ENCODE measurements around the gene HFE. TPM values are rescaled to one million over a fixed set of nuclear protein-coding genes. Genes with fewer than 3 reads are reported as not detected.
"Not testable (repeated sequence)": the region's sequence is repeated elsewhere in the genome, so short reads cannot be mapped to it uniquely, and the experiment has no call there.

The HFE gene, protein sequence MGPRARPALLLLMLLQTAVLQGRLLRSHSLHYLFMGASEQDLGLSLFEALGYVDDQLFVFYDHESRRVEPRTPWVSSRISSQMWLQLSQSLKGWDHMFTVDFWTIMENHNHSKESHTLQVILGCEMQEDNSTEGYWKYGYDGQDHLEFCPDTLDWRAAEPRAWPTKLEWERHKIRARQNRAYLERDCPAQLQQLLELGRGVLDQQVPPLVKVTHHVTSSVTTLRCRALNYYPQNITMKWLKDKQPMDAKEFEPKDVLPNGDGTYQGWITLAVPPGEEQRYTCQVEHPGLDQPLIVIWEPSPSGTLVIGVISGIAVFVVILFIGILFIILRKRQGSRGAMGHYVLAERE
- 13.5 TPM for total RNA-seq
- long read RNA-seq, full-length matches to known transcripts = 9 of 17 reads
- long read RNA-seq, partial matches to known transcripts = 3 of 17 reads
- long read RNA-seq, other reads (novel, unspliced or antisense) = 5 of 17 reads

DNA sequence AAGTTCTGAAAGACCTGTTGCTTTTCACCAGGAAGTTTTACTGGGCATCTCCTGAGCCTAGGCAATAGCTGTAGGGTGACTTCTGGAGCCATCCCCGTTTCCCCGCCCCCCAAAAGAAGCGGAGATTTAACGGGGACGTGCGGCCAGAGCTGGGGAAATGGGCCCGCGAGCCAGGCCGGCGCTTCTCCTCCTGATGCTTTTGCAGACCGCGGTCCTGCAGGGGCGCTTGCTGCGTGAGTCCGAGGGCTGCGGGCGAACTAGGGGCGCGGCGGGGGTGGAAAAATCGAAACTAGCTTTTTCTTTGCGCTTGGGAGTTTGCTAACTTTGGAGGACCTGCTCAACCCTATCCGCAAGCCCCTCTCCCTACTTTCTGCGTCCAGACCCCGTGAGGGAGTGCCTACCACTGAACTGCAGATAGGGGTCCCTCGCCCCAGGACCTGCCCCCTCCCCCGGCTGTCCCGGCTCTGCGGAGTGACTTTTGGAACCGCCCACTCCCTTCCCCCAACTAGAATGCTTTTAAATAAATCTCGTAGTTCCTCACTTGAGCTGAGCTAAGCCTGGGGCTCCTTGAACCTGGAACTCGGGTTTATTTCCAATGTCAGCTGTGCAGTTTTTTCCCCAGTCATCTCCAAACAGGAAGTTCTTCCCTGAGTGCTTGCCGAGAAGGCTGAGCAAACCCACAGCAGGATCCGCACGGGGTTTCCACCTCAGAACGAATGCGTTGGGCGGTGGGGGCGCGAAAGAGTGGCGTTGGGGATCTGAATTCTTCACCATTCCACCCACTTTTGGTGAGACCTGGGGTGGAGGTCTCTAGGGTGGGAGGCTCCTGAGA is at the start of gene HFE:
HFE (plus strand) TSS at position 146 of the 832 bp plus-strand sequence; CDS start at position 158, 12 bp downstream.
- DNase-seq (ENCODE audit: low spot score) = no peak

DNA sequence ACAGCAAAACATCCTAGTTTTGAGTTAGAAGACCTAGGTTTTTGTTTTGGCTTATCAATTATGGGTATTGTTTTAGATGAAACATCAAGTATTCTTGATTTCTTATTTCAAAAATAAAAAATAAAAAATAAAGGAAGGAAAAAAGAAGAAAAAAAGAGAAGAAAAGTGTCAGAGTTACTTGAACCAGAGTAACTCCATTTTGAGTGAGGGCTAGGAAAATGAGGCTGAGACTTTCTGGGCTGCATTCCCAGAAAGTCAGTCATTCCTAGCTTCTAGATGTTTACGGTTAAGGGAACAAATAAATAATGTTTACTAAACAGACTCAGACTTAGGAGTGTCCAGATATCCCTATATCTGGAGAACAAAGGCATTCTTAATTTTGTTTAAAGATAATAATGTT is 45.3 kb upstream of the HFE start:
- DNase-seq (ENCODE audit: low spot score) = no peak

DNA sequence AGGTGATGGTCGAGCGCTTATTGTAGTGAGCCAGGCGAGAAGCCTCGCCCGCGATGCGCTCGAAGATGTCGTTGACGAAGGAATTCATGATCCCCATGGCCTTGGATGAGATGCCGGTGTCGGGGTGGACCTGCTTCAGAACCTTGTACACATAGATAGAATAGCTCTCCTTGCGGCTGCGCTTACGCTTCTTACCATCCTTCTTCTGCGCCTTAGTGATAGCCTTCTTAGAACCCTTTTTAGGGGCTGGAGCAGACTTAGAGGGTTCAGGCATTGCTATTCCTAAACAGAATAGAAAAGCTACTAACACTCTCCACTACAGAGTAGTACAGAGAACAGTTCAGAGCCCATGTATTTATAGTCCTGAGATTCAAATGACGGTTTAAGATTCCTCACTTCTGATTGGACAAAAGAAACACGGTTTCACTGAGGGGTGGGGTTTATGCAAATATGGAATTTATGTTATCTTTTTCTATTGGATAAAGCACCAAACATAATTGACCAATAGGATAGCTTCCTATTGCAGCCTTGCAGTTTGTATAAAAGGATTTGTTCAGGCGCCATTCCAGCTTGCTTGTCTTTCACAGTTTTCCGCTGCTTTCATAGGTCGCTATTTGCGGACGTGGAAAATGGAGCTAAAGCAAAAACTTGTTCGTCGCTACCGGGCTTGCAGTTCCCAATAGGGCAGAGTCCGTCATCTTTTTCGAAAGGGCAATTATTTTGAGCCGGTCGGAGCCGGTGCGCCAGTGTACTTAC is 43.7 kb upstream of the HFE start:
- DNase-seq (ENCODE audit: low spot score) = no peak

DNA sequence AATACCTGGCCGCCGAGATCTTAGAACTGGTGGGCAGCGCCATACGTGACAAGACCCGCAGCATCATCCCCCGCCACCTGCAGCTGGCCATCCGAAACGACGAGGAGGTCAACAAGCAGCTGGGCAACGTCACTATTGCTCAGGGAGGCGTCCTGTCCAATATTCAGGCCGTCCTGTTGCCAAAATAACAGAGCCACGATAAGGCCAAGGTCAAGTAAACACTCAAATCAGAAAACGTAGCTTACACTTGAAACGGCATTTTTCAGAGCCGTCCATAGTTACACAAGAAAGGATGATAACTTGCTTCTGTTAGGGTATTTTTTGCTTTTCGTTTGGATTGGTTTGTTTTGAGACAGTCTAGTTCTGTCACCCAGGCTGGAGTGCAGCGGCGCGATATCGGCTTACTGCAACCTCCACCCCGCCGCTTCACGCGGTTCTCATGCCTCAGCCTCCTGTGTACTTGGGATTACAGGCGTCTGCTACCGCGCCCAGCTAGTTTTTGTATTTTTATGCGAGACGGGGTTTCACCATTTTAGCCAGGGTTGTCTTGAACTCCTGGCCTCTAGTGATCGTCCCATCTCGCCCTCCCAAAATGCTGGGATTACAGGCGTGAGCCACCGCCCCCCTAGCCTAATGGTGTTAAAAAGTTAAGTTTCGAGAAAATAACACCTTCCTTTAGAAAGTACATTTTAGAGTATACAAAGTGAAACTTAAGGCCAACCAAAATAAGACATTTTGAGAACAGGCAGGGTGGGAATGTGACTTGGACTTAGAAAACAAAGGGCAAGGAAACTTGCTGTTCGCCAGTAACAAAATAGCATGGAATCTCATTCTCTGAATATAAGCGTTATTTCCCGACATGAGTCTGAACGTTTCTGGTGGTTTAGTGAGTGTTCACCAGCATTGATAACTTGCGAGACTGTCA is 42.8 kb upstream of the HFE start:
- DNase-seq (ENCODE audit: low spot score) = no peak

DNA sequence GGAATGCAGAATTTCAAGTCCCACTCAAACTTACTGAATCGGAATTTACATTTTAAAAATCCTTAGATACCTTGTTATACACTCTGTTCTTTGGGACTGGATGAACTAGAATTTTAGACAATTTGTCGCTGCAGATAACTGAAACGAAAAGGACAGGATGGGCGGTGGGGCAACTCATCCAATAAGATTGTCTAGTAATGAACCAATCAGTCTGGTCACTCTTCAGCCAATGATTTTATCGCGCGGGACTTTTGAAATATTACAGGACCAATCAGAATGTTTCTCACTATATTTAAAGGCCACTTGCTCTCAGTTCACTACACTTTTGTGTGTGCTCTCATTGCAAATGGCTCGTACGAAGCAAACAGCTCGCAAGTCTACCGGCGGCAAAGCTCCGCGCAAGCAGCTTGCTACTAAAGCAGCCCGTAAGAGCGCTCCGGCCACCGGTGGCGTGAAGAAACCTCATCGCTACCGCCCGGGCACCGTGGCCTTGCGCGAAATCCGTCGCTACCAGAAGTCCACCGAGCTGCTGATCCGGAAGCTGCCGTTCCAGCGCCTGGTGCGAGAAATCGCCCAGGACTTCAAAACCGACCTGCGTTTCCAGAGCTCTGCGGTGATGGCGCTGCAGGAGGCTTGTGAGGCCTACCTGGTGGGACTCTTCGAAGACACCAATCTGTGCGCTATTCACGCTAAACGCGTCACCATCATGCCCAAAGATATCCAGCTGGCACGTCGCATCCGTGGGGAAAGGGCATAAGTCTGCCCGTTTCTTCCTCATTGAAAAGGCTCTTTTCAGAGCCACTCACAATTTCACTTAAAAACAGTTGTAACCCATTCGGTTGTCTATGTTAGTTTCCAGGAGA is 41.9 kb upstream of the HFE start:
- no peak for DNase-seq (ENCODE audit: low spot score)

DNA sequence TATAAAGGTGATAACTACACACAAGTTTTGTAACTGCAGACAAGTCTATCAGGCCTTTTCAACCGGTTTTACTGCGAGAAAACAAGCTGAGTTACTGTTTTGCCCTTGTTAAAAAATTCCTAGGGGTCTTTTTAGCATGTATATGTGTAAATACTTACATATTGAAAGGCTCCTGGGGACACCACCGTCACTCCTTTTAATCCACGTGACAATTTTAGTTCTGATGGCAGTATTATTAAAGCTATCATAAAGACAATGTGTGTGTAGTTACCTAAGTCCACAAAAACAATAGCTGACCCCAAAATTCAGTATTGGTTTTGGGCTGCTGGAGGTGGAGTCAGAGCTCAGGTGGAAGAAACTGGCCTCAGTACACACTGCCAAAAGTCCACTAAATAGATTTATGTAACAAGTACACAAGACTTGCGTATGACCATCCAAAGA is 41.3 kb upstream of the HFE start:
- no peak for DNase-seq (ENCODE audit: low spot score)

DNA sequence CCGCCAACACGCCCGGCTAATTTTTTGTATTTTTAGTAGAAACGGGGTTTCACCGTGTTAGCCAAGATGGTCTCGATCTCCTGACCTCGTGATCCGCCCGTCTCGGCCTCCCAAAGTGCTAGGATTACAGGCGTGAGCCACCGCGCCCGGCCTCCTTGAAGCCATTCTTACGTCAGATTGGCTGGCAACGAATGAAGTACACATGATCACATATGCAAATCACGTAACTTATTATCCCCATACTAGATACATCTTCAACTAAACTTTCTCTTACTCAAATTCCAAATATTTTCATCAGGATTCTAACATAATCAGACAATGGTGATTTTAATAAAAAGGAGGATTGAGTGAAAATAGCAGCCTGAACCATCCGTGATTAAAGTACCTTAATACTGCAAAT is 39.9 kb upstream of the HFE start:
- DNase-seq (ENCODE audit: low spot score) = not testable (repeated sequence)

DNA sequence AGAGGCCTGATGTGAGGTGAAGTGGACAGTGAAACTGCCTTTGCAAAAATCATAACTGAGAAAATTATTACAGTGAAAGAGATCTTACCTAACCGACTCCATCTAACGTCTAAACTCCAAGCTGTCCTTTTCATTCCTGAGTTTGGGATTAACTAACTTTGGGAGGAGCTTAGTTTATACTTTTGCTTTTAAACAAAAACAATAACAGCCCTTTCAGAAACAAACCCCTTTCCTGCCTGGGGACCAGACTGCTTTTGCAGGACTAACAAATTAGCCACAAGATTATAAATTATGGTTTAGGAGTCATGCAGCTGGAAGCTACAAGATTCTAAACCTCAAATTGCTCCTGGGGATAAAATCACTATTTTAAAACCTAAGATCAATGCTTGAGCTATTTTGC is 38.6 kb upstream of the HFE start:
- no peak for DNase-seq (ENCODE audit: low spot score)

DNA sequence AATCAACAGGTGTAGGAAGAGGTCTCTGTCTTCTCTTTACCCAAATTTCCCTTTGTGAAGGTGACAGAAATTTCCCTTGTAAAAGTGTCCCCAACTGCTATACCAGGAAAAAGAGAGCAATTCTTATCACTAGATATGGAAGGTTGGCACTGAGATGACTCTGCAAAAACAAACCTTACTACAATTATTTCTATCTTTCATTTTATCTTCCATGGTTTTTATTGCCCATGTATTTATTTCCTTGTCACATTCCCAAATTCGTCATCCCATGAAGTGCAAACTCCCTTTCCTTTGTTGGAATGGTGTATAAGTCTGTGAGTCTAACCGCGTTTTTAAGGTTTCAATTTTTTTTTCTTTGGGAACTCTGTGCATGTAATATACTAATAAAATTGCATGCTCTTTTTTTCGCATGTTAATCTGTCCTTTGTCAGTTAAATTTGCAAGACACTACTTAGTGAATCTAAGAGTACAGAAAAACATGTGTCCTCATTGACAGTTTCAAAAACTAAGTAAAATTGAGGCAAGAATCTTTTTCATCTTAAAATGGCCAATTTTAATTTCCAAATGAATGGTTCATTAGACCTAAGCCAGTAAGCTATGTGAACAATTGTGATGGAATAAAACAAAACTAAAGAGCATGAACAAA is 35.4 kb upstream of the HFE start:
- no peak for DNase-seq (ENCODE audit: low spot score)

DNA sequence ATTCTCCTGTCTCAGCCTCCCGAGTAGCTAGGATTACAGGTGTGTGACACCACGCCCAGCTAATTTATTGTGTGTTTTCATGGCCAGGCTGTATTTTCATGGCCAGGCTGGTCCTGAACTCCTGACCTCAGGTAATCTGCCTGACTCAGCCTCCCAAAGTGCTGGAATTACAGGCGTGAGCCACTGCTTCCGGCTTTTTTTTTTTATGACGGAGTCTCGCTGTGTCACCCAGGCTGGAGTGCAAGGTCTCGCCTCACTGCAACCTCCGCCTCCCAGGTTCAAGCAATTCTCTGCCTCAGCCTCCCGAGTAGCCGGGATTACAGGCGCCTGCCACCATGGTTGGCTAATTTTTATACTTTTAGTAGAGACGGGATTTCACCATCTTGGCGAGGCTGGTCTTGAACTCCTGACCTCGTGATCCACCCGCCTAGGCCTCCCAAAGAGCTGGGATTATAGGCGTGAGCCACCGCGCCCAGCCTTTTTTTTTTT is 34.4 kb upstream of the HFE start:
- not testable (repeated sequence) for DNase-seq (ENCODE audit: low spot score)

DNA sequence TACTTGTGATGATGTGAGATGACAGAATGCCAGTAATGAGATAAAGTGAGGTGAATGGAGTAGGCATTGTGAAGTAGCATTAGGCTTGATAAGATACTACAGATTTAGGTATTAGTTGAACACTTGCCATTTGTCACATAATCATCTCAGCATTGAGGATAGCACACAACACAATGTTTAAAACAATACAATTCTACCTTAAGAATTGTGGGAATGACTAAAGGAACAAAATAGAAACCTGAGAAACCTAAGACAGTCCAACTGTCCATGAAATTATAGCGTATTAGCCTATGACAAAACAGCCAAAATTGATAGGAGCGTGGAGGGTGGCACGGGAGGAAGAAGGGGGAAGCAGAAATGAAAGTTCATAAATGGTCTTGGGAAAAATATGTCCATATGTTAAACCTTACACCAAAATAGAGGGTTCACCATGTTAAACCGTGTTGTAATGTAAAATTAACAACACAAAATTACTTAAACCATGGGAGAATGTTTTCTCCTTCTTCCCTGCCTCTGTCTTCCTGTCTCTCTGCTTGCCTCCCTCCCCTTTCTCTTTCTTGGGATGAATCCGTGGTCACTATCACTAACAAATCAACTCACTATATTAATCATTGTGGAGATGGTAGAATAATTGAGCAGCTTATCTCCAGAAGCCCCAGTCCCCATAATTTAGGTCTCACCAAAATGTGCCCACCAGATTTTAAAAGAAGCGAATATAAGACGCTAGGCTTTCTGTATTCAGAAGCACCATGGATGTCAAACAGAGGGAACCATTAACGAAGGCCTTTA is 33.0 kb upstream of the HFE start:
- no peak for DNase-seq (ENCODE audit: low spot score)

DNA sequence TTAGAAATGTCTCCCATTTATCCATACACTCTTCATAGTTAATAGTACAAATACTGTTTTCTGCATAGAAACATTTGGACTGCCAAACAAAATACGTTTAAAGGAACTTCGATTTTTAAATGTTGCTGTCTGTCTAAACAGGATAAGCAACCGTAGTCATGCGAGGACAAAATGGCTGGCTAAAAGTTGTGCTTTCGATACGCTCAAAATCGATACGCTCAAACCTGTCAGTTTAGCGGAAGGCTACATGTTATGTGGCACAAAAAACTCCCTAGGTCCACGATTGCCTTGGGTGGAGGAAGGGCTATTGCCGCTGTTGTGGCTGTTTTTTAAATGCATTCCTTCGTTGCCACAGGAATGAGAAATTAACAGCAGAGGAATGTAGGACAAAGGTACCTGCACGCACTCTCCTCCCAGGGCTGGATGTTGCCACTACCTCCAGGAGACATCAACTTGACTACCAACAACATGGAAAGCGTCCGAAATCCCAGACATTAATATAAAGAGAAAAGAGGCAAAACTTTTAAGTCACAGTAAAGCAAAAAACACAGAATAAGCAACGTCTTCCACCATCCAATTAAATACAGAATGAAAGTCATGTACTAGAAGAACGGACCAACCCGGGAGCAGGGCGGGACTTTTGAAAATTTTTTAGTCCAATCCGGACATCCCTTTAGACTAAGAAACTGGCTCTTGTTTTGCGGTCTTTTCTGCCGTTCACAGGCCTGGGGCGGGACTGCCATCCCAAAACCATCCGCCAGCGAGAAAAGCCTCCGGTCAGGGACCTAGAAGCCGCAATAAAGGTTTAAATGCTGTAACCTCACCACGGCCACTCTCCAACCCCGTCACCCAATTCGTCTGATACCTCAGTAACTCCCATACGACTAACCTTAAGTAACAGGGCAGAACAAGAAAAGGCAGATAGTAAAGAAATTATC is 32.2 kb upstream of the HFE start:
- no peak for DNase-seq (ENCODE audit: low spot score)

DNA sequence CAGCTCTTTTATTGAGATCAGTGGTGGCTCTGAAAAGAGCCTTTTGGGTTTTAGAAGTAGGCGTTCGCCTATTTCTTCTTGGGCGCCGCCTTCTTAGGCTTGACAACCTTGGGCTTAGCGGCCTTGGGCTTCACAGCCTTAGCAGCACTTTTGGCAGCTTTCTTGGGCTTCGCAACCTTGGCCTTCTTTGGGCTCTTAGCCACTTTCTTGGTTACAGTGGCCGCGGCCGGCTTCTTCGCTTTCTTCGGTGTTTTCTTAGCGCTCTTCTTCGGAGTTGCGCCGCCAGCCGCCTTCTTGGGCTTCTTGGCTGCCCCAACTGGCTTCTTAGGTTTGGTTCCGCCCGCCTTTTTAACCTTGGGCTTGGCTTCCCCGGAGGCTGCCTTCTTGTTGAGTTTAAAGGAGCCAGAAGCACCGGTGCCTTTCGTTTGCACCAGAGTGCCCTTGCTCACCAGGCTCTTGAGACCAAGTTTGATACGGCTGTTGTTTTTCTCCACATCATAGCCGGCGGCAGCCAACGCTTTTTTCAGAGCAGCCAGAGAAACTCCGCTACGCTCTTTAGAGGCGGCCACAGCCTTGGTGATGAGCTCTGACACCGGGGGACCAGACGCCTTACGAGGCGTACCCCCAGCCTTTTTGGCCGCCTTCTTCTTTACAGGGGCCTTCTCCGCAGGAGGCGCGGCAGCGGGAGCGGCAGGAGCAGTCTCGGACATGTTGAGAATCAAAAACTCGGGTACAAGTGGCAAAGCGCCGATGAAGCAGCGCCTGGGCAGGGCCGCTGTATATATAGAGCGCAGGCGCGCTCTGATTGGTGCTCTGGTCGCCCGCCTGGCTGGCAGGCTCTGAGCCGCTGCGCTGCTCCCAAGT is 31.3 kb upstream of the HFE start:
- DNase-seq (ENCODE audit: low spot score) = peak; percentile 97

DNA sequence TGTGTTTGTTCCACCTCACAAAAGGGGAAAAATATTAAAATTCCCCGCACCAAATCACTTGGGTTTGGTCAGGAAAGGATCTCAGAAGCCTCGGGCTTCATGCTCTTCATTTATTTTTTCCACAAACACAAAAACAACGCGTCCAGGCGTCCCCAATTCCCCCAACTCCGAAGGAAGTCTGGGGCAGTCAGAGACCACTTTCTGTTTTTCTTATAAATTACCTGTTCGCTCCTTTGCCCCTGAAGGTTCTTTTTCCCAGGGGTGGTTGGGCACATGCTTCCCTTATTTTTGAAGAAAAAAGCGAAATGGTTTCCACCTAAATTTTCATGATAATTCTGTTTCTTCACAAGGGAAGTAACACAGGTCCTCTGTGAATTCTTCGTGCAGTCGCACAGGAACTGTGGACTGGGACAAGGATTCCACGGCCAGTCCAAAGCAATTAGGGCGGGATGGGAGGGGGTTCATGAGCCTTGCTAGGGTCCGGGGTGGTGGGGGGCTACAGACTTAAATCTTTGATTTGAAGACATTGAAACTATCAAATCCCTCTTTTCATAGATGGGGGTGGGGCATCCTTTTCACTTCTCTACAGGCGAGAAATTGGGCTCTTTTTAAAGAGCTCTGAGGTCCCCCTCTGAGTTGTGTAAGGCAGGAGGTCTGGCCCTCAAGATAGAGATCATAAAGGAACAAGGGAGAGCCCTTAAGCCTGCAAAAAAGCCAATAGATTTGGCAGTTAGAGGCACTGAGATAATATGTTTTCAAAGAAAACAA is 30.5 kb upstream of the HFE start:
- no peak for DNase-seq (ENCODE audit: low spot score)

DNA sequence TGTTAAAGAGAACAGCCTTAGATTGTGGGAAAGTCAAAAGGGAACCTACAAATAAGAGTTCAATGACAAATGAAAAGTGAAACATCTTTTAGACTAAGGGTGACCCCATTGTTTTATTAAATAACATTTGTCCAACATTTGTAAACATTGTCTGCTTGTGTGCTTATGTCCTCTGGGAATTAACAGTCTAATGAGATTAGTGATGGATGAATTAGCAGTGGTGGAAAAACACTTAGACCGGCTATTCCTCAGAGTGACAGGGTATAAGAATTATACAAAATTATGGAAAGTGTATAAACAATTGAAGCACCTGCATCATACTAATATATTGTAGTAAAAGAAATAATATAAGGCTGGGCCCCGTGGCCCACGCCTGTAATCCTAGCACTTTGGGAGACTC is 29.3 kb upstream of the HFE start:
- no peak for DNase-seq (ENCODE audit: low spot score)

All from mesenteric fat pad (tissue), 1 donor.